K562 (cell line): Measurements from ENCODE around the gene ARID4B.

ENCODE experiments used
- CBFB ChIP-seq: sonication (generic); formaldehyde crosslinking; IDR thresholded peaks from 2 replicates; pipeline ENCODE4 v1.4.0; 2020; ENCODE audit warnings: mild to moderate bottlenecking, missing genetic modification reagents
- FOXK1 ChIP-seq: sonication (generic); formaldehyde crosslinking; IDR thresholded peaks from 2 replicates; pipeline ENCODE4 v1.8.0; 2022; ENCODE audit warnings: missing genetic modification reagents, mild to moderate bottlenecking, borderline replicate concordance
- MXI1 ChIP-seq: IDR thresholded peaks from 2 replicates; pipeline ENCODE4 v1.6.1; 2011; ENCODE audit warnings: low read depth, mild to moderate bottlenecking, improper control_type of control experiment, low read length
- NFXL1 ChIP-seq: fragments of 450-650 bp; formaldehyde crosslinking; IDR thresholded peaks from 2 replicates; pipeline ENCODE4 v1.4.0; 2021; ENCODE audit warnings: mild to moderate bottlenecking
- SREBF2 ChIP-seq: sonication (generic); formaldehyde crosslinking; IDR thresholded peaks from 2 replicates; pipeline ENCODE4 v1.4.0; 2020; ENCODE audit warnings: mild to moderate bottlenecking, missing genetic modification reagents
- TBL1XR1 ChIP-seq, 2 experiments: IDR thresholded peaks; 2 replicates each; pipeline ENCODE4 v1.6.1; 2012; ENCODE audit warnings: improper control_type of control experiment in 2 of 2, low read length in 2 of 2, mild to moderate bottlenecking in 1 of 2
- TF ChIP-seq, protein P1 (sequence below): sonication (generic); formaldehyde crosslinking; IDR thresholded peaks from 2 replicates; pipeline ENCODE4 v1.8.0; 2023; ENCODE audit warnings: mild to moderate bottlenecking, missing genetic modification reagents
- TF ChIP-seq, protein P2 (sequence below): sonication (generic); formaldehyde crosslinking; IDR thresholded peaks from 2 replicates; pipeline ENCODE4 v1.8.1; 2022; ENCODE audit warnings: missing genetic modification reagents

DNA sequence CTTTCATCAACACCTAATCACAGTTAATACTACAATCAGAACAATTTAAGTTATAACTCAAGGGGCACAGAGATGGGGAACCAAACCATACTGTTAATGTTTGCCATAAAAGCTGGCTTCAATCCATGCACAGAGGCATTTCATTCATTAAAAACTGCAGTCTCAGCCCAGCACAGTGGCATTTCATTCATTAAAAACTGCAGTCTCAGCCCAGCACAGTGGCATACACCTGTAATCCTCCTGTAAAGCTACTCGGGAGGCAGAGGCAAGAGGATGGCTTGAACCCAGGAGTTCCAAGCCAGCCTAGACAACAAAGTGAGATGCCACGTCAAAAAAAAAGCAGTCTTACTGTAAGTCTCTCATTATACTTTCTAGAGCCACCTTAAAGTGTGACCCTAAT is 29.2 kb downstream of the ARID4B start:
- TF ChIP-seq TBL1XR1 (IDR thresholded peaks at IDR 0.05; ENCODE audit: low read length in 2 of 2) (no peak), NFXL1 (CRISPR knock-in tag) (no peak), MXI1 (no peak), SREBF2 (no peak), FOXK1 (CRISPR knock-in tag) (no peak), CBFB (CRISPR knock-in tag) (no peak)
- TF ChIP-seq, protein P1, sequence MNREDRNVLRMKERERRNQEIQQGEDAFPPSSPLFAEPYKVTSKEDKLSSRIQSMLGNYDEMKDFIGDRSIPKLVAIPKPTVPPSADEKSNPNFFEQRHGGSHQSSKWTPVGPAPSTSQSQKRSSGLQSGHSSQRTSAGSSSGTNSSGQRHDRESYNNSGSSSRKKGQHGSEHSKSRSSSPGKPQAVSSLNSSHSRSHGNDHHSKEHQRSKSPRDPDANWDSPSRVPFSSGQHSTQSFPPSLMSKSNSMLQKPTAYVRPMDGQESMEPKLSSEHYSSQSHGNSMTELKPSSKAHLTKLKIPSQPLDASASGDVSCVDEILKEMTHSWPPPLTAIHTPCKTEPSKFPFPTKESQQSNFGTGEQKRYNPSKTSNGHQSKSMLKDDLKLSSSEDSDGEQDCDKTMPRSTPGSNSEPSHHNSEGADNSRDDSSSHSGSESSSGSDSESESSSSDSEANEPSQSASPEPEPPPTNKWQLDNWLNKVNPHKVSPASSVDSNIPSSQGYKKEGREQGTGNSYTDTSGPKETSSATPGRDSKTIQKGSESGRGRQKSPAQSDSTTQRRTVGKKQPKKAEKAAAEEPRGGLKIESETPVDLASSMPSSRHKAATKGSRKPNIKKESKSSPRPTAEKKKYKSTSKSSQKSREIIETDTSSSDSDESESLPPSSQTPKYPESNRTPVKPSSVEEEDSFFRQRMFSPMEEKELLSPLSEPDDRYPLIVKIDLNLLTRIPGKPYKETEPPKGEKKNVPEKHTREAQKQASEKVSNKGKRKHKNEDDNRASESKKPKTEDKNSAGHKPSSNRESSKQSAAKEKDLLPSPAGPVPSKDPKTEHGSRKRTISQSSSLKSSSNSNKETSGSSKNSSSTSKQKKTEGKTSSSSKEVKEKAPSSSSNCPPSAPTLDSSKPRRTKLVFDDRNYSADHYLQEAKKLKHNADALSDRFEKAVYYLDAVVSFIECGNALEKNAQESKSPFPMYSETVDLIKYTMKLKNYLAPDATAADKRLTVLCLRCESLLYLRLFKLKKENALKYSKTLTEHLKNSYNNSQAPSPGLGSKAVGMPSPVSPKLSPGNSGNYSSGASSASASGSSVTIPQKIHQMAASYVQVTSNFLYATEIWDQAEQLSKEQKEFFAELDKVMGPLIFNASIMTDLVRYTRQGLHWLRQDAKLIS (CRISPR knock-in tag), result no peak
- TF ChIP-seq, protein P2, sequence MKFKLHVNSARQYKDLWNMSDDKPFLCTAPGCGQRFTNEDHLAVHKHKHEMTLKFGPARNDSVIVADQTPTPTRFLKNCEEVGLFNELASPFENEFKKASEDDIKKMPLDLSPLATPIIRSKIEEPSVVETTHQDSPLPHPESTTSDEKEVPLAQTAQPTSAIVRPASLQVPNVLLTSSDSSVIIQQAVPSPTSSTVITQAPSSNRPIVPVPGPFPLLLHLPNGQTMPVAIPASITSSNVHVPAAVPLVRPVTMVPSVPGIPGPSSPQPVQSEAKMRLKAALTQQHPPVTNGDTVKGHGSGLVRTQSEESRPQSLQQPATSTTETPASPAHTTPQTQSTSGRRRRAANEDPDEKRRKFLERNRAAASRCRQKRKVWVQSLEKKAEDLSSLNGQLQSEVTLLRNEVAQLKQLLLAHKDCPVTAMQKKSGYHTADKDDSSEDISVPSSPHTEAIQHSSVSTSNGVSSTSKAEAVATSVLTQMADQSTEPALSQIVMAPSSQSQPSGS (CRISPR knock-in tag), result no peak
